GM19395 (cell line): ENCODE data around the gene WDR1.

ENCODE experiments used
- ATAC-seq: cut with Tn5 transposase; IDR thresholded peaks from one replicate; pipeline ENCODE4 v1.9.1; 2021; ENCODE audit warnings: mild to moderate bottlenecking, moderate library complexity; ENCODE audit not compliant: unreplicated experiment

The WDR1 gene

GRCh38 chr4:10074076-10074766 is 42.4 kb downstream of the WDR1 start:
- no peak for ATAC-seq

- no peak for ATAC-seq
Measured at GRCh38 chr4:10072420-10073017, 44.1 kb downstream of the WDR1 start.

- no peak for ATAC-seq
Measured at GRCh38 chr4:10069075-10069642, 47.4 kb downstream of the WDR1 start.

DNA sequence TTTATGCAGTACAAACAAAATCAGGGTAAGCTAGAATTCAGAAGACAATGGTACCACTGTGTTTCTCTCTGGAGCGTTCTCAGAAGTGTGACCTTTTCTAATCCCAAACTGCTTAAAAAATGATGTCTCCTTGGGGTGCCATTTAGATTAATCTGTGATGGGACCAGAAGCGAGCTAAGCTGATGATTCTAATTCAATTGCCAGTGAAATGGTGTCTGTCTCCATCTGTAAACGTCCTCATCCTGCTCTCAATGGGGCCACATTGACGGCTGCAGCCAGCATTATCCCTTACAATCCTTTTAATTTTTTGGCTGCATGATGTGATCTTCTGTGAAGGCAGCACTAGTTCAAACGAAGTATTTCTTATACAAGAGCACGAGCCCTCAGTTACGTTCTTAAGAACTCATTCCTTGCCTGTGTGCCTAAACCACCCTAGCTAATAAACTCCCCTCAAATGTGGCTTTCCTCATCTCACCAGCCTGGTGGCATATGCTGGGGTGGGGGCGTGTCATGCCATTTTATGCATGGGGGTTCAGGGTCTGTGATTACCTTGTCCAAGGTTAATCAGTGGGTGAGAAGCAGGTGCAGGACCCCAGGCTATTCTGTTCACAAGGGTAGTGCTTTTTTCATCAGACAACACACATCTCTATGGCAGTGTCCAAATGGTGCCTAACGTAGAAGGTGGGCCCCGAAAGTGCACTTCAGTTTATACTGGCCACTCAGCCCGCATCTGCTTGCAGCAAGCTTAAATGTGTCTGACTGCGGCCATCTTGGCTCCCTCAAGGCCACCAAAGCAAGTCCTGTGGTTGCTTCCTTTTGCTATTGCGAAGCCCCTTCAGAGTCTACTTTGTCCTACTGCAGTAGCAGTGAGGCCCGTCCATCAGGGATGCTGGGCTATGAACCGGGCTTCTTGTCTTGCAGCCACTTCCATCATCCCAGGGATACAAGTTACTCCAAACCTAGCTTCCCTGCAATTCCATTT is 49.6 kb downstream of the WDR1 start:
- no peak for ATAC-seq

DNA sequence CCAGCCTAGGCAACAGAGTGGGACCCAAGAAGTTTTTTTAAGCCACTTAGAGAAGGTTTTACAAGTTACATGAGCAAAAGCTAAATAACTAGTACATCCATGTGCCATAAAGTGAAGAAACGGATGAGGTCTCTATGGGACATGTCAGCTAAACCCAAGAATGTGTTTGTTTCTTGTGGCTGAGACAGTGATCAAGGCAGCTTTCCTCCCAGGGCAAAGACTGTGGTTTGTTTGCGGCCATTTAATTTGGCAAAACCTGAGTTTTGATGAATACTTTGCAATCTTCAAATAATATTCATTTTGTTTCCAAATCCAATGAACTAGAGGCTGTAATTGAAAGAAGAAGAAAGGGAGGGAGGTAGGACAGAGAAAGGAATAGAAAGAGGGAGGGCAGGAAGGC is 50.4 kb downstream of the WDR1 start:
- ATAC-seq: no peak

GRCh38 chr4:10063544-10064300 is 52.9 kb downstream of the WDR1 start:
- no peak for ATAC-seq

DNA sequence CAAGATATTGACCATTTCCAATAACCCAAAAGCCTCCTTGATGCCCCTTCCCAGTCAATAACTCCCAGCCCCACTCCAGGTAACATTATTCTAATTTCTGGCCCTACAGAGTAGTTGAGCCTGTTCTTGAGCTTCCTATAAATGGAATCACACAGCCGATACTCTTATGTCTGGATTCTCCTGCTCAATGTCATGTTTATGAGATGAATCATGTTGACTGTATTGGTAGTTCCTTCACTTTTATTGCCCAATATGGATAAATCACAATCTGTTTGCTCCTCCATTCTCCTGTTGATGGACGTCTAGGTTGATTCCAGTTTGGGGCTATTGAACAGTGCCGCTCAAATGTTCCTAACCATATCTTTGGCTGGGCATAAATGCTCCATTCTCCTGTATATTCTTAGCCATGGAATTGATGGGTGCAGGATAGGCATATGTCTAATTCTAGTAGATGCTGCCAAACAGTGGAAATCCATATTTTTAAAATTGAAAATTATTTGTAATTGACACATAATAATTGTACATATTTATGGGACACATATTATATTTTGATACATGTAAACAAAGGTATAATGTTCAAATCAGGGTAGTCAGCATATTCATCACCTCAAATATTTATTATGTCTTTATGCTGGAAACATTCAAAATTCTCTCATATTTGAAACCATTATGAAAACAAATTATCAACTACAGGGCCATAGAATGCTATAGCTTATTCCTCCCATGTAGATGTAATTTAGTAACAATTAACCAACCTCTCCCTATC is 54.8 kb downstream of the WDR1 start:
- no peak for ATAC-seq

- no peak for ATAC-seq
Measured at GRCh38 chr4:10058371-10058770, 58.2 kb downstream of the WDR1 start.

DNA sequence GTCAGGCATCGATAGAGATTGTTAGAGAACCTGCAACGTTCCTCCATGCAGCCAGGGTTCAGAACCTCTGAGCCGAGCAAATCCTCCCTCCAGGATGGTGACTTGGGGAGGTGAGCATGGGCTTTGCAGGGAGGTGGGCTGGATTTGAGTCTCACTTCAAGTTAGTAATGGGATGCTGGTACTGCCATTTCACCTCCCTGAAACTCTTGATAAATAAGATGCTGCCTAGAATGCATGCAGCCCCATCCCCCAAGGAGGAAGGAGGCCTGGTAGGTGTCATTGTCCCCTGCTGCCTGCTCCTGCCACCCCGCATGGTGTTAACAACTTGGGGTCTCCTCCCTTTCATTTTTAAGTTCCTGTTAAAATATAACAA is 59.6 kb downstream of the WDR1 start:
- ATAC-seq: no peak

DNA sequence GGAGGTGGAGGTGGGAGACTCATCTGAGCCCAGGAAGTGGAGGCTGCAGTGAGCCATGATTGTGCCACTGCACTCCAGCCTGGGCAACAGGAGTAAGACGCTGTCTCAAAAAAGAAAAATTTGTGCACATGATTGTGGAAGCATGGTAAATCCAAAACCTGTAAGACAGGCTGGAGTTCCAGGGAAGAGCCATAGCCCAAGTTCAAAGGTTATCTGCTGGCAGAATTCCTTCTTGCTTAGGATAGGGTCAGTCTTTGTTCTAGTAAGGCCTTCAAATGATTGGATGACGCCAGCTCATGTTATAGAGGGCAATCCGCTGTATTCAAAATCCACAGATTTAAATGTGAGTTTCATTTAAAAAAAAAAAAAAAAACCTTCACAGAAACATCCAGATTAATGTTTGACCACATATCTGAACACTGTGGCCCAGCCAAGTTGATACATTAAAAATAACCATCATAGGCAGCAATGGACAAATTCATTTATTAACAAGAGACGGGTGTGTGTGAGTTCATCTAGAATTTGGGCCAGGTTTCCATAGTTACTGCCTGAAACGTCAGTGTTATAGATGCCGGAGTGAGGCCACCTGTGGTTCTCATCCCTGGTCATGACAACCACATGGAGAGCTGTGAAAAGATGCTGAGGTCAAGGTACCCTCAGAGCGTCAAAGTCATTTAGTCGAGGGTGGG is 60.1 kb downstream of the WDR1 start:
- ATAC-seq: no peak

- no peak for ATAC-seq
Measured at GRCh38 chr4:10055871-10056270, 60.7 kb downstream of the WDR1 start.

DNA sequence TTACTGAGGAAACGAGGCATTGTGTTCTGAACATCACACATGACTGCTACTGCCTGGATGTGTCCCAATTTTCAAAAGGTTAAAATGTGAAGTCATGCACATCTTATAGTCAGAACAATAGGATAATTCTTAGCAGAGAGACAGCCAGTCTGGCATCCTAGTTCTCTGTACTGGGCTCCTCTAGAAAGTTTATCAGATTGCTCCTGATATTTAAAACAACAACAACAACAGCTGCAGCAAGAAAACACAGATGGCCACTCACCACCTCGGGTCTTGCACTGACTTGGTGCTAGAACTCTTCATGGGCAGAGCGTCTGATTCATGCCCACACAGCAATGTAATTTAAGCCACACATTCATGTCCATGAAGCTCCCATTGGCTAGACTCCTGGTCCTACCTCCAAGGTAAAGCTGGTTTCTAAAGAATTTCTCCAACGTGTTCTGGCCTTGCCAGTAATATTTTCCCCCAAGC is 62.0 kb downstream of the WDR1 start:
- ATAC-seq: no peak

GRCh38 chr4:10053635-10054453 is 62.8 kb downstream of the WDR1 start:
- no peak for ATAC-seq

GRCh38 chr4:10051517-10052135 is 65.0 kb downstream of the WDR1 start:
- ATAC-seq: no peak

GRCh38 chr4:10050721-10051120 is 65.9 kb downstream of the WDR1 start:
- ATAC-seq: no peak

DNA sequence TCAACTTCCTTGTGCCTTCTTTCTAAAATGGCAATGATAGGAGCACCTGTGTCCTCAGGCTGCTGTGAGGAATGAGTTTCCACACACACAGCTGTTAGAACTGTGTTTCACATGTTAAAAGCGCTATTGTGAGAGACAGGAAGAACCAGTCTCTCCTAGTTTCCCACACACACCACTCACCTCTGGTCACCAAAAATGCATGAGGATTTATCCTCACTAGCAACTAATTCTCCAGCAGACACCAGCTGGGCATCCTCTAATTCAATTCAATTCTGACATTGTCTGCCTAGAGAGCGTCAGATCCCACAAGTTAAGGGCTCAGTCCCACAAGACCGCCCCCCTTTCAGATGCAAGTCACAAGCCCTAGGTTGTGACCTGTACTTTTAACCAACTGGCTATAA is 66.3 kb downstream of the WDR1 start:
- no peak for ATAC-seq

GRCh38 chr4:10048941-10049697 is 67.5 kb downstream of the WDR1 start:
- no peak for ATAC-seq
